BLaER1 treated with 17β-estradiol and CSF1 and Interleukin-3, amounts not matched to agents 10 nM and 100 nM (cell line): Measurements from ENCODE around the gene PVRIG.
A peak's percentile ranks its signal among the peaks of the same experiment; 100 is the strongest.
"Not testable (repeated sequence)": the region's sequence is repeated elsewhere in the genome, so short reads cannot be mapped to it uniquely, and the experiment has no call there.

Experiments
- H3K27ac ChIP-seq, 11 experiments: shearing (Covaris generic); formaldehyde crosslinking; 2 replicates each; pipeline ENCODE4 v1.8.1; 2022
- H3K27me3 ChIP-seq, 11 experiments: shearing (Covaris generic); formaldehyde crosslinking; 2 replicates each; pipeline ENCODE4 v1.8.1; 2022
- H3K36me3 ChIP-seq, 11 experiments: shearing (Covaris generic); formaldehyde crosslinking; 2 replicates each; pipeline ENCODE4 v1.8.1; 2022
- H3K4me1 ChIP-seq, 10 experiments: shearing (Covaris generic); formaldehyde crosslinking; 2 replicates each; pipeline ENCODE4 v1.8.1; 2022
- H3K4me2 ChIP-seq, 11 experiments: shearing (Covaris generic); formaldehyde crosslinking; 2 replicates each; pipeline ENCODE4 v1.8.1; 2022
- H3K4me3 ChIP-seq, 10 experiments: shearing (Covaris generic); formaldehyde crosslinking; 2 replicates each; pipeline ENCODE4 v1.8.1; 2022
- H3K9ac ChIP-seq, 11 experiments: shearing (Covaris generic); formaldehyde crosslinking; 2 replicates each; pipeline ENCODE4 v1.8.1; 2022
- H3K9me3 ChIP-seq, 11 experiments: shearing (Covaris generic); formaldehyde crosslinking; replicated peaks in 1 of 11; 2 replicates each; pipeline ENCODE4 v1.8.1; 2022
- H4K20me1 ChIP-seq, 11 experiments: shearing (Covaris generic); formaldehyde crosslinking; 2 replicates each; pipeline ENCODE4 v1.8.1; 2022
- Cebpa-rat ChIP-seq, 11 experiments: shearing (Covaris generic); IDR thresholded peaks; 2 replicates each; pipeline ENCODE4 v1.8.1; 2022

Gene PVRIG

GRCh38 chr7:100220586-100221230 is 959 bp downstream of the PVRIG start:
- H3K27me3 ChIP-seq: no peaks in the 10 kb centered on the region
- no peak for TF ChIP-seq Cebpa-rat (IDR thresholded peaks at IDR 0.05)
- H3K4me3 ChIP-seq: peak overlapping the region in 1 of 10 experiments; percentile 3; a peak in 2 of 20 replicates
- H3K36me3 ChIP-seq: peaks cover 0 to 20% (median 0%) of the 10 kb centered on the region in 11 experiments; a peak in 4 of 22 replicates
- no peaks in the 10 kb centered on the region for H3K9me3 ChIP-seq
- peaks cover 8 to 63% (median 54%) of the 10 kb centered on the region in 10 experiments for H3K4me1 ChIP-seq
- peak overlapping the region in 8 of 11 experiments; percentile 14 to 72 (median 42); a peak in 11 of 22 replicates for H3K27ac ChIP-seq
- H3K4me2 ChIP-seq: peak overlapping the region; percentile 11 to 92 (median 86); a peak in 20 of 22 replicates
- H3K9ac ChIP-seq: peak overlapping the region; percentile 2 to 65 (median 51); a peak in 19 of 22 replicates
- no peaks in the 10 kb centered on the region; a peak in 1 of 22 replicates for H4K20me1 ChIP-seq

GRCh38 chr7:100221231-100221718 is 1.5 kb downstream of the PVRIG start:
- H3K27me3 ChIP-seq: no peaks in the 10 kb centered on the region
- H3K36me3 ChIP-seq: peaks cover 0 to 23% (median 0%) of the 10 kb centered on the region in 11 experiments; a peak in 4 of 22 replicates
- H3K4me1 ChIP-seq: peaks cover 8 to 60% (median 51%) of the 10 kb centered on the region in 10 experiments
- peak overlapping the region in 2 of 10 experiments; percentile 3 to 38; a peak in 4 of 20 replicates for H3K4me3 ChIP-seq
- H3K9ac ChIP-seq: peak overlapping the region; percentile 2 to 65 (median 51); a peak in 19 of 22 replicates
- peak overlapping the region; percentile 11 to 92 (median 86); a peak in 21 of 22 replicates for H3K4me2 ChIP-seq
- no peaks in the 10 kb centered on the region for H3K9me3 ChIP-seq
- TF ChIP-seq Cebpa-rat (IDR thresholded peaks at IDR 0.05): no peak
- peak overlapping the region in 8 of 11 experiments; percentile 14 to 72 (median 42); a peak in 15 of 22 replicates for H3K27ac ChIP-seq
- H4K20me1 ChIP-seq: no peaks in the 10 kb centered on the region; a peak in 1 of 22 replicates

DNA sequence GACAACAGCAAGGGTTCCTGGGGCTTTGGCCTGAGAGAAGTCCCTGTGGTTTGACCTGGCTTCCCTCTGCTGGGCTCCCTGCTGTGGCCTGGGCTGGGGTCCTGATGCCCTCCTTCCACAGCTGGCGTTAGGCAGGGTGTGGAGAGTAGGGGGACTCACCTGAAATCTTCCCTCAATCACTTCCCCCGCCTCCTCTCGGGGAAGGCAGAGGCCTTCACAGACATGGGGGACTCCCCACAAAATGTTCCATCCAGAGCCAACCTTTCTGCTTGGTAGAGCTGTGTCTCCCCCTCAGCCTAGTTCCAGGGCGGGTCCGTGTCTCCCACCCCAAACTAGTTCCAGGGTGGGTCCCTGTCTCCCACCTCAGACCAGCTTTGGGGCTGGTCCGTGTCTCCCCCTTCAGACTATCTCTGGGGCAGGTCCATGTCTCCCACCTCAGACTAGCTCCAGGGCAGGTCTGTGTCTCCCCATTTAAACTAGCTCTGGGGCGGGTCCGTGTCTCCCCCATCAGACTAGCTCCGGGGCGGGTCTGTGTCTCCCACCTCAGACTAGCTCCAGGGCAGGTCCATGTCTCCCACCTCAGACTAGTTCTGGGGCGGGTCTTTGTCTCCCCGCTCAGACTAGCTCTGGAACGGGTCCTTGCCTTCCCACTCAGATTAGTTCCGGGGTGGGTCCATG is 2.2 kb downstream of the PVRIG start:
- peak overlapping the region; percentile 11 to 92 (median 86); a peak in 20 of 22 replicates for H3K4me2 ChIP-seq
- H3K27me3 ChIP-seq: no peaks in the 10 kb centered on the region
- H3K27ac ChIP-seq: peak overlapping the region in 8 of 11 experiments; percentile 14 to 72 (median 42); a peak in 15 of 22 replicates
- no peaks in the 10 kb centered on the region; a peak in 1 of 22 replicates for H4K20me1 ChIP-seq
- H3K4me3 ChIP-seq: peak overlapping the region in 1 of 10 experiments; percentile 38; a peak in 4 of 20 replicates
- TF ChIP-seq Cebpa-rat (IDR thresholded peaks at IDR 0.05): no peak
- peaks cover 0 to 25% (median 0%) of the 10 kb centered on the region in 11 experiments; a peak in 4 of 22 replicates for H3K36me3 ChIP-seq
- peak overlapping the region; percentile 2 to 65 (median 51); a peak in 18 of 22 replicates for H3K9ac ChIP-seq
- H3K9me3 ChIP-seq: no peaks in the 10 kb centered on the region
- peaks cover 8 to 57% (median 48%) of the 10 kb centered on the region in 10 experiments for H3K4me1 ChIP-seq

- H3K36me3 ChIP-seq: peaks cover 0 to 25% (median 0%) of the 10 kb centered on the region in 11 experiments; a peak in 4 of 22 replicates
- H3K27ac ChIP-seq: peak overlapping the region in 5 of 11 experiments; percentile 33 to 72 (median 66); a peak in 7 of 22 replicates
- peak overlapping the region in 5 of 11 experiments; percentile 87 to 92 (median 91); a peak in 10 of 22 replicates for H3K4me2 ChIP-seq
- H3K4me1 ChIP-seq: peaks cover 5 to 54% (median 44%) of the 10 kb centered on the region in 10 experiments; a peak in 19 of 20 replicates
- no peak for TF ChIP-seq Cebpa-rat (IDR thresholded peaks at IDR 0.05)
- no peaks in the 10 kb centered on the region for H3K9me3 ChIP-seq
- H3K9ac ChIP-seq: peak overlapping the region in 6 of 11 experiments; percentile 48 to 65 (median 52); a peak in 3 of 22 replicates
- no peaks in the 10 kb centered on the region for H3K27me3 ChIP-seq
- no peak overlapping the region for H3K4me3 ChIP-seq
- no peaks in the 10 kb centered on the region; a peak in 1 of 22 replicates for H4K20me1 ChIP-seq
Observed at GRCh38 chr7:100222445-100223132, 2.8 kb downstream of the PVRIG start.

DNA sequence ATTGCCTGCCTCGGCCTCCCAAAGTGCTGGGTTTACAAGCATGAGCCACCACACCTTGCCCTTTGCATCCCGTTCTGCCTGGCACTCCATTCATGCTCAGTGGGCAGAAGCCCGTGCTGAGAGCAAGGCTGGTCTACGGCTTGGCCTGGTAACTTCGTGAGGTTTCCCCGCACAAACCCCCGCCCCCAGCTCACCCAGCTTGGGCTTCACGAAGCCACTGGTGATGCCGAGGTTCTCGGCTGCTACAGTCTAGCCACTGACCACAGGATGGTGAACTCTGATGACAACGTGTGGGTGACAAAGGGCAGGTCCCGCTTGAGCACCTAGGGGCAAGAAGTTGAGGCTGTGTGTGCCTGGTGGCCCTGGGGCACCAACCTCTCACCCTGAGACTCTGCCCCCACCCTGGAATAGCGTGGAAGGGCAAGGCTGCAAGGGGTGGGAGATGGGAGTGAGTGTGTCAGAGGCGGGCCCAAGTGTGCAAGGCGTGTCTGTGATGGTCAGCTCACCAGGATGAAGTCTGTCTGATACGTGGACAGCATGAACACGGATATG is 3.7 kb downstream of the PVRIG start:
- not testable (repeated sequence) for H3K9me3 ChIP-seq, H3K9ac ChIP-seq, H3K27ac ChIP-seq, H3K27me3 ChIP-seq, H4K20me1 ChIP-seq, H3K4me2 ChIP-seq, H3K4me3 ChIP-seq
- peaks cover 0 to 25% (median 0%) of the 10 kb centered on the region in 11 experiments; a peak in 5 of 22 replicates for H3K36me3 ChIP-seq
- H3K4me1 ChIP-seq: peaks cover 4 to 53% (median 41%) of the 10 kb centered on the region in 10 experiments; a peak in 19 of 20 replicates

GRCh38 chr7:100224891-100225290 is 5.1 kb downstream of the PVRIG start:
- not testable (repeated sequence) for H3K27me3 ChIP-seq, H3K9ac ChIP-seq, H3K9me3 ChIP-seq, H3K27ac ChIP-seq, H3K4me3 ChIP-seq, H4K20me1 ChIP-seq
- H3K4me2 ChIP-seq: peak overlapping the region in 3 of 11 experiments; percentile 15 to 34 (median 33); a peak in 3 of 22 replicates
- peaks cover 0 to 39% (median 26%) of the 10 kb centered on the region in 10 experiments; a peak in 19 of 20 replicates for H3K4me1 ChIP-seq
- peaks cover 0 to 25% (median 0%) of the 10 kb centered on the region in 11 experiments; a peak in 5 of 22 replicates for H3K36me3 ChIP-seq

GRCh38 chr7:100234660-100235317 is 15.0 kb downstream of the PVRIG start:
- not testable (repeated sequence) for H3K36me3 ChIP-seq, H3K9ac ChIP-seq, H3K27ac ChIP-seq, H3K4me2 ChIP-seq, H3K27me3 ChIP-seq, H3K4me3 ChIP-seq, H4K20me1 ChIP-seq
- H3K9me3 ChIP-seq: peaks cover 13 to 23% (median 19%) of the 10 kb centered on the region in 11 experiments
- peaks cover 5 to 13% (median 10%) of the 10 kb centered on the region in 10 experiments; a peak in 17 of 20 replicates for H3K4me1 ChIP-seq

- not testable (repeated sequence) for H3K27ac ChIP-seq, H3K9ac ChIP-seq, H3K4me3 ChIP-seq, H3K36me3 ChIP-seq, H4K20me1 ChIP-seq, H3K27me3 ChIP-seq
- Histone ChIP-seq H3K9me3 (peaks cover 5 to 13% (median 10%) of the 10 kb centered on the region in 11 experiments), H3K4me2 (peak overlapping the region in 1 of 11 experiments; percentile 20; a peak in 1 of 22 replicates), H3K4me1 (peaks cover 5 to 25% (median 10%) of the 10 kb centered on the region in 10 experiments; a peak in 14 of 20 replicates)
Observed at GRCh38 chr7:100239975-100240374, 20.2 kb downstream of the PVRIG start.

DNA sequence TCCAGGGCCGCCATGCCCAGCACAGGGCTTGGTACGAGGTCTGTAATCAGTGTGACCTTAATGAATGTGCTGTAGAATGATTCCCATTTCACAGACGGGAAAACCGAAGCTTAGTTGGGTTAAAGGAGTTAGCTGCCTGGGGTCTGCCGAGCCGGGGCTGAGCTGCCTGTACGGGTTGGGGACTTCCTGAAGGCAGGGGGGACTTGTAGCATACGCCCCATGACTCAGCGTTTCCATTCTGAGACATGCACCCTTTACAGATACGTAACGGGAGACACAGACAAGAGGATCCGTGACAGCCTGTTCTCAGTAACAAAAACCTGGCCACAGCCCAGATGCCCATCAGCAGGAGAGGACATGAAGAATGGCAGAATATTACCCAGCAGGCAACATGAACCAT is 23.6 kb downstream of the PVRIG start:
- not testable (repeated sequence) for H3K9me3 ChIP-seq, H3K27me3 ChIP-seq, H3K36me3 ChIP-seq, H3K4me3 ChIP-seq, H4K20me1 ChIP-seq
- Histone ChIP-seq H3K4me2 (peak overlapping the region in 9 of 11 experiments; percentile 8 to 69 (median 61); a peak in 13 of 22 replicates), H3K4me1 (peaks cover 5 to 31% (median 10%) of the 10 kb centered on the region in 10 experiments; a peak in 14 of 20 replicates), H3K27ac (peak overlapping the region in 7 of 11 experiments; percentile 27 to 53 (median 40); a peak in 10 of 22 replicates), H3K9ac (peak overlapping the region in 2 of 11 experiments; percentile 28 to 47; a peak in 2 of 22 replicates)

GRCh38 chr7:100244988-100245605 is 25.3 kb downstream of the PVRIG start:
- H3K9me3 ChIP-seq, H3K27me3 ChIP-seq, H3K9ac ChIP-seq, H3K36me3 ChIP-seq, H3K27ac ChIP-seq, H3K4me3 ChIP-seq, H3K4me2 ChIP-seq: not testable (repeated sequence)
- H4K20me1 ChIP-seq: peaks cover 0 to 12% (median 0%) of the 10 kb centered on the region in 11 experiments; a peak in 5 of 22 replicates
- H3K4me1 ChIP-seq: peaks cover under 1 to 30% (median 10%) of the 10 kb centered on the region in 10 experiments; a peak in 14 of 20 replicates
